Skeletal muscle satellite cell (primary cell): ENCODE results near the gene LRRC59.

Experiments
- H3K27me3 ChIP-seq: 2 replicates; pipeline ENCODE4 v1.7.0; 2013; ENCODE audit warnings: low read length; ENCODE audit not compliant: control insufficient read depth, insufficient read depth
- H3K36me3 ChIP-seq: 2 replicates; pipeline ENCODE4 v1.7.0; 2013; ENCODE audit warnings: mild to moderate bottlenecking, control low read depth, low read length; ENCODE audit not compliant: insufficient read depth
- H3K4me1 ChIP-seq: 2 replicates; pipeline ENCODE4 v1.7.0; 2013; ENCODE audit warnings: low read length; ENCODE audit not compliant: control insufficient read depth, insufficient read depth
- H3K4me2 ChIP-seq: 2 replicates; pipeline ENCODE4 v1.7.0; 2013; ENCODE audit warnings: mild to moderate bottlenecking, low read length
- H3K4me3 ChIP-seq: 2 replicates; pipeline ENCODE4 v1.7.0; 2013; ENCODE audit warnings: low read length
- H3K9ac ChIP-seq: 2 replicates; pipeline ENCODE4 v1.7.0; 2013; ENCODE audit warnings: mild to moderate bottlenecking, low read depth, low read length, moderate library complexity
- H3K9me3 ChIP-seq: replicated peaks from 2 replicates; pipeline ENCODE4 v1.7.0; 2013; ENCODE audit warnings: mild to moderate bottlenecking, control low read depth, low read length

LRRC59 gene

GRCh38 chr17:50365165-50365564 lies 32.2 kb downstream of the LRRC59 start:
- Histone ChIP-seq H3K27me3 (no peaks in the 10 kb centered on the region), H3K4me1 (peaks cover 5% of the 10 kb centered on the region), H3K4me2 (no peak overlapping the region), H3K4me3 (no peak overlapping the region), H3K9me3 (no peaks in the 10 kb centered on the region), H3K36me3 (peaks cover 51% of the 10 kb centered on the region), H3K9ac (no peak overlapping the region)

- Histone ChIP-seq H3K9me3 (no peaks in the 10 kb centered on the region), H3K4me1 (peaks cover 5% of the 10 kb centered on the region), H3K27me3 (no peaks in the 10 kb centered on the region), H3K9ac (no peak overlapping the region), H3K4me3 (no peak overlapping the region), H3K36me3 (peaks cover 51% of the 10 kb centered on the region), H3K4me2 (no peak overlapping the region)
These were observed 32.6 kb downstream of the LRRC59 start for GRCh38 chr17:50364715-50365114.

- no peaks in the 10 kb centered on the region for H3K27me3 ChIP-seq
- no peak overlapping the region for H3K4me3 ChIP-seq
- H3K9me3 ChIP-seq: no peaks in the 10 kb centered on the region
- H3K36me3 ChIP-seq: peaks cover 51% of the 10 kb centered on the region
- peaks cover 5% of the 10 kb centered on the region for H3K4me1 ChIP-seq
- no peak overlapping the region for H3K9ac ChIP-seq
- no peak overlapping the region for H3K4me2 ChIP-seq
These were observed 33.3 kb downstream of the LRRC59 start for GRCh38 chr17:50364061-50364458.

GRCh38 chr17:50363217-50364060 lies 33.9 kb downstream of the LRRC59 start:
- Histone ChIP-seq H3K27me3 (no peaks in the 10 kb centered on the region), H3K9me3 (no peaks in the 10 kb centered on the region), H3K36me3 (peaks cover 51% of the 10 kb centered on the region), H3K9ac (no peak overlapping the region), H3K4me1 (peaks cover 5% of the 10 kb centered on the region), H3K4me3 (no peak overlapping the region), H3K4me2 (no peak overlapping the region)

DNA sequence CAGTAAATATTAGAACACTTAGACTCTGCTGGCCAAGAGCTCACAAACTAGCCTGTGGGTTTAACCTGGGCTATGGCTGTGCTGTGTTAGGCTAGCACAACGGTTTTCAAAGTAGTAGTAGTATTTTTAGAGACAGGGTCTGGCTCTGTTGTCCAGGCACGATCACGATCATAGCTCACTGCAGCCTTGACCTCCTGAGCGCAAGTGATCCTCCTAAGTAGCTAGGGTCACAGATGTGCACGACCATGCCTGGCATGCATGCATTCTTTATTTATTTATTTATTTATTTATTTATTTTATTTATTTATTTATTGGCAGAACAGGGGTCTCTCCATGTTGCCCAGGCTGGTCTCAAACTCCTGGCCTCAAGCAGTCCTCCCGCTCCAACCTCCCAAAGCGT lies 34.7 kb downstream of the LRRC59 start:
- Histone ChIP-seq H3K27me3 (no peaks in the 10 kb centered on the region), H3K4me1 (peaks cover 5% of the 10 kb centered on the region), H3K9ac (no peak overlapping the region), H3K4me2 (no peak overlapping the region), H3K36me3 (peaks cover 50% of the 10 kb centered on the region), H3K4me3 (no peak overlapping the region), H3K9me3 (no peaks in the 10 kb centered on the region)

GRCh38 chr17:50361561-50362480 lies 35.5 kb downstream of the LRRC59 start:
- no peak overlapping the region for H3K4me2 ChIP-seq
- peaks cover 5% of the 10 kb centered on the region for H3K4me1 ChIP-seq
- H3K9ac ChIP-seq: no peak overlapping the region
- H3K27me3 ChIP-seq: no peaks in the 10 kb centered on the region
- H3K36me3 ChIP-seq: peaks cover 47% of the 10 kb centered on the region
- H3K4me3 ChIP-seq: no peak overlapping the region
- no peaks in the 10 kb centered on the region for H3K9me3 ChIP-seq

- Histone ChIP-seq H3K36me3 (peaks cover 50% of the 10 kb centered on the region), H3K9me3 (no peaks in the 10 kb centered on the region), H3K9ac (no peak overlapping the region)
These were observed 36.7 kb downstream of the LRRC59 start for GRCh38 chr17:50360486-50361115.

DNA sequence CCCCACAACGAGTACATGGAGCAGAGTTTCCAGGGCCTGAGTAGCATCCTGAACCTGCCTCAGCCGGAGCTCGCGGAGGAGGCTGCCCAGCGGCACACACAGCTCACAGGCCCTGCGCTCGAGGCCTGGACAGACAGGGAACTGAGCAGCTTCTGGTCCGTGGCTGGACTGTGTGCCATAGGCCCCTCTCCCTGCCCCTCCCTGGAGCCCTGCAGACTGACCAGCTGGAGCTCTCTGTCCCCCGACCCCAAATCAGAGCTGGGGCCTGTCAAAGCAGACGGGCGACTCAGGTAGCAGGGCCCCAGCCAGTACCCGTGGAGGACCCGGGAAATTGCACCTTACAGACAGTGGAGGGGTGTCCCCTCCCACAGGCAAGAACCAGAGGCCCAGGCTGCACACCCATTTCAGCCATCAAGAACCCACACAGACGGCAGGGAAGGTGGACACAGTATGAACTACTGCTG lies 37.3 kb downstream of the LRRC59 start:
- H3K36me3 ChIP-seq: peaks cover 50% of the 10 kb centered on the region
- peaks cover 5% of the 10 kb centered on the region for H3K4me1 ChIP-seq
- H3K27me3 ChIP-seq: no peaks in the 10 kb centered on the region
- no peak overlapping the region for H3K4me3 ChIP-seq
- no peaks in the 10 kb centered on the region for H3K9me3 ChIP-seq
- no peak overlapping the region for H3K4me2 ChIP-seq
- H3K9ac ChIP-seq: no peak overlapping the region

More at GRCh38 chr17:50360486-50361115, 36.7 kb downstream of the LRRC59 start:
- Histone ChIP-seq H3K4me1 (peaks cover 5% of the 10 kb centered on the region), H3K4me3 (no peak overlapping the region), H3K27me3 (no peaks in the 10 kb centered on the region), H3K4me2 (no peak overlapping the region)

DNA sequence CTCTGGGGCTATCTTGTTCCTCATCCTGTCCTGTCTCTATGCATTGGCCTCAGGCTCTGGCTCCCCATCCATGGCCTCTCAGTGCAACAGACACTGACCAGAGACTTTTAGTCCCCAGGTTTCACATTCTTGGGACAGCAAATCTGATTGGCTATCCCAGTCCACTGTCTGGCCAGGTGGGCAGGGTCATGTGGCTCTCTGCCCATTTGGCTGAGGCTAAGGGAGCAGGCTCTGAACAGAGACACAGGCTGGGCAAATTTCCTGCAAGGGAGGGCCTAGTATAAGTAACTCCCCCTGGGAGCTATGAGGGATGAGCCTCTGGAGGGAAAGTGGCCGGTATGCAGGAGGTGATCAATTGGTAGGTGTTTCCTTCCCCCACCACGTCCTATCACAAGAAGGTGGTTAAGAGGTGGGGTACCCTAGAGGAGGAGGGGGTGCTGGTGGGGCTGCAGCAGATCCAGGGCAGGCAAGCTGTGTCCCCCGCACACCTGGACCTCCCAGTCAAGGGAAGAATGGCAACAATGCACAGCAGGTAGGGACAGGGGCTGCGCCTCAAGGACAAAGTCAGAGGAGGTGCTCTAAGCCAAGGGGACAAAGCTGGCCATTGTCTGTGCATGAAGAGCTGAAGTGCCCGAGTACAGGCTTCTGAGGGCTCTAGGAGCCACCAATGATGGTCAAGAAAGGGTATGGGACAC lies 38.2 kb downstream of the LRRC59 start:
- peaks cover 54% of the 10 kb centered on the region for H3K36me3 ChIP-seq
- no peaks in the 10 kb centered on the region for H3K9me3 ChIP-seq
- H3K9ac ChIP-seq: no peak overlapping the region
- H3K27me3 ChIP-seq: no peaks in the 10 kb centered on the region
- H3K4me1 ChIP-seq: peaks cover 5% of the 10 kb centered on the region
- no peak overlapping the region for H3K4me3 ChIP-seq
- no peak overlapping the region for H3K4me2 ChIP-seq

GRCh38 chr17:50358177-50358576 lies 39.1 kb downstream of the LRRC59 start:
- Histone ChIP-seq H3K4me2 (no peak overlapping the region), H3K9me3 (no peaks in the 10 kb centered on the region), H3K36me3 (peaks cover 61% of the 10 kb centered on the region), H3K4me3 (no peak overlapping the region), H3K9ac (no peak overlapping the region), H3K4me1 (peaks cover 5% of the 10 kb centered on the region), H3K27me3 (no peaks in the 10 kb centered on the region)
